GM21786 (cell line): Measurements from ENCODE around the gene GLIPR1L2.

Experiments used
- ATAC-seq: cut with Tn5 transposase; IDR thresholded peaks from one replicate; pipeline ENCODE4 v1.9.1; 2021; ENCODE audit not compliant: unreplicated experiment

GLIPR1L2 gene

DNA sequence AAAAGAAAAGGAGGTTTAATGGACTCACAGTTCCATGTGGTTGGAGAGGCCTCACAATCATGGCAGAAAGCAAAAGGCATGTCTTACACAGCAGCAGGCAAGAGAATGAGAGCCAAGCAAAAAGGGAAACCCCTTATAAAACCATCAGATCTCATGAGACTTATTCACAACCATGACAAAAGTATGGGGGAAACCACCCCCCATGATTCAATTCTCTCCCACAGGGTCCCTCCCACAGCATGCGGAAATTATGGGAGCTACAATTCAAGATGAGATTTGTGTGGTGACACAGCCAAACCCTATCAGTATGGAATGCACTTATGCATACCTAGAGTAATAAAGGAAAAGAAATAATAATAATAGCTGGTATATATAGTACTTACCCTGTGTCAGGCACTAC is 85.2 kb downstream of the GLIPR1L2 start:
- ATAC-seq = no peak

- ATAC-seq = no peak
Observed at GRCh38 chr12:75477137-75477536, 86.2 kb downstream of the GLIPR1L2 start.

DNA sequence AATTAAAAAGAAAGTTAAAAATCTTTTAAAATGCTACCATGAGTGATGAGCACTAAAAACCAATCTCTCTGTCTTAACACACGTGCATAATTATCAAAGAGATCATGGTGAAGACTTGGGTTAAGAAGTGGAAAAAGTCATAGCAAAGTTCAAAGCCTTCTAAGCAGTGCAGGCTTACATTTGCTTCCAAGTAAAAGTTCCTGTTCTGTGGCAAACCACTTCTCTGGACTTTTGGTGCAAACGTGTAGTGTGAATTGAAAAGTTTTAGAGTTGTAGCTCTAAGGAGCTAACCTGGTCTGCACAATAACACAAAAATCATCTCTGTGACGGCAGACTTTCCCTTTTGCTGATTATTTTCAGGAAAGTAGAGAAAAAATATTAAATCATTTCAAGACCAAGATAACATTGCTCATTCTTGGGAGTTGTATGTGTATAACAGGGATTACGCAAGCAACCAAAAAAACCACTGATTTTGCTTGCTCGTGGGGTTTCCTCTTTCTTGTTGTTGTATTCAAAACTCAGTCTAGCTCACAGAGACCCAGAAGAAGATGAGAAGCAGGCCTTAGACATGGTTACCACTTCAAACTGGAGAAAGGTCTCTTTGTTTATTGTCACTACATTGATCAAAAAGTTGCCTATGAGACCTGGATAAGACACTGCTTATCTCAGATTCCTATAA is 87.4 kb downstream of the GLIPR1L2 start:
- peak; percentile 22 for ATAC-seq

- peak; percentile 35 for ATAC-seq
Observed at GRCh38 chr12:75479963-75480461, 89.1 kb downstream of the GLIPR1L2 start.

GRCh38 chr12:75480469-75480949 is 89.6 kb downstream of the GLIPR1L2 start, which contains the start of gene GLIPR1:
Gene GLIPR1, plus strand, starts transcription at chr12:75480755. Its CDS starts 126 bp downstream, at chr12:75480881.
- ATAC-seq = peak; percentile 87

DNA sequence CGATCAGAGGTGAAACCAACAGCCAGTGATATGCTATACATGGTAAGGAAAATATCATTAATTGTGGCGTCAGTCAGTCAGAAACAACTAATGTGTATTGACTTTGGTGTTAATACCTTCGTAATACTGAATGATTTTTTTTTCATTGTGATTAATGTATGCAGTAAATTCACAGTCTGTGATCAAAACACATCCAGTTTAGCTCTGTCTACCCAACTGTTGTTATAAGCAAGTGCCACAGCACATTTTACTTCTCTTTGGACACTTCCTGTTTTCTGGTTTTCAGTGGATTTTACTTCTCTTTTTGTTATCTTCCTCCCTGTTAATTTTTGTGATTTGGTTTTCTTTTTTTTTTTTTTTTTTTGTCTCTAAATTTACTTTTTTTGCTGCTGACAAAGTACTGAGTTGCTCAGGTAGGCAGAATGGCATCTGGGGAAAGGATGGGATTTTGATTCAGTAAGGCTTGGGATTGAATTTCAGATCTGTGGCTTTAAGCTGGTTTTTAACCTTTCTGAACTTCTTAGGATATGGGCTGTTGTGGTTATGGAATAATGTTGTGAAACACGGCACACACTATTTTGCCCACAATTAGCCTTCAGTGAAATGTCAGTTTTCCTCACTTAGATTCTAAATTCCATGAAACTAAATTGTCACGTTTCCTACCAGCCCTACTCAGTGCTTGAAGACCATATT is 90.3 kb downstream of the GLIPR1L2 start:
- ATAC-seq = peak; percentile 10

- no peak for ATAC-seq
Observed at GRCh38 chr12:75481774-75482173, 90.9 kb downstream of the GLIPR1L2 start.
